ENCODE measurements around the gene DHRS9.

GRCh38 chr2:169090133-169090820 lies 20.9 kb downstream of the DHRS9 start:
- no peak for TF ChIP-seq EZH2 (IDR thresholded peaks at IDR 0.05; ENCODE audit: insufficient read depth, poor library complexity, severe bottlenecking)
- no peak for TF ChIP-seq EZH2phosphoT487 (IDR thresholded peaks at IDR 0.05; ENCODE audit: insufficient read depth, low read depth)
